Kidney epithelial cell (primary cell): ENCODE measurements around the gene MIER3. TPM values are rescaled to one million over a fixed set of nuclear protein-coding genes. Genes with fewer than 3 reads are reported as not detected.

Experiments
- DNase-seq: peaks from one replicate; pipeline ENCODE4 v3.0.0-alpha.2; 2010; ENCODE audit warnings: low read depth
- H3K27me3 ChIP-seq: 2 replicates; pipeline ENCODE4 v1.6.0; 2011; ENCODE audit warnings: low read length; ENCODE audit not compliant: control insufficient read depth, insufficient read depth
- H3K36me3 ChIP-seq: 2 replicates; pipeline ENCODE4 v1.5.1; 2011; ENCODE audit warnings: low read length; ENCODE audit not compliant: control insufficient read depth, insufficient read depth
- H3K4me3 ChIP-seq: 2 replicates; pipeline ENCODE4 v1.5.1; 2011; ENCODE audit warnings: low read depth, mild to moderate bottlenecking, control low read depth, low read length
- CTCF ChIP-seq: IDR thresholded peaks from 2 replicates; pipeline ENCODE4 v1.5.1; 2011; ENCODE audit warnings: mild to moderate bottlenecking, moderate library complexity, low read length, control low read depth, inconsistent platforms; ENCODE audit not compliant: insufficient read depth, poor library complexity, severe bottlenecking
- total RNA-seq: library from RNA; depleted of rRNA; stranded (reverse); fragments of >200 nt; gene quantifications from 2 replicates; pipeline ENCODE4 v1.2.3, GENCODE V29; 2015

The MIER3 gene
- total RNA-seq, 1 donor from 2014 or later, result 18.1 TPM

GRCh38 chr5:56909294-56910209 lies 42.4 kb downstream of the MIER3 start, which contains the start of gene SETD9:
SETD9 (plus strand) TSS chr5:56909596; CDS start chr5:56909646, 50 bp downstream.
- Histone ChIP-seq H3K4me3 (peak within 1 kb of the TSS; percentile 72), H3K36me3 (no peaks in the 10 kb centered on the region), H3K27me3 (no peaks in the 10 kb centered on the region)
- no peak for TF ChIP-seq CTCF
- peak; percentile 85 for DNase-seq

- H3K36me3 ChIP-seq, result no peaks in the 10 kb centered on the region
- no peak for DNase-seq
- H3K27me3 ChIP-seq, result no peaks in the 10 kb centered on the region
- TF ChIP-seq CTCF, result no peak
- H3K4me3 ChIP-seq, result peak overlapping the region; percentile 72
These were observed 43.0 kb downstream of the MIER3 start for GRCh38 chr5:56908942-56909293.

GRCh38 chr5:56900858-56901578 lies 50.9 kb downstream of the MIER3 start:
- Histone ChIP-seq H3K27me3 (no peaks in the 10 kb centered on the region), H3K4me3 (no peak overlapping the region), H3K36me3 (no peaks in the 10 kb centered on the region)
- DNase-seq, result no peak
- peak; percentile 58 for TF ChIP-seq CTCF

GRCh38 chr5:56900395-56900794 lies 51.5 kb downstream of the MIER3 start:
- no peak for DNase-seq
- no peak overlapping the region for H3K4me3 ChIP-seq
- H3K27me3 ChIP-seq, result no peaks in the 10 kb centered on the region
- no peaks in the 10 kb centered on the region for H3K36me3 ChIP-seq
- TF ChIP-seq CTCF, result no peak

DNA sequence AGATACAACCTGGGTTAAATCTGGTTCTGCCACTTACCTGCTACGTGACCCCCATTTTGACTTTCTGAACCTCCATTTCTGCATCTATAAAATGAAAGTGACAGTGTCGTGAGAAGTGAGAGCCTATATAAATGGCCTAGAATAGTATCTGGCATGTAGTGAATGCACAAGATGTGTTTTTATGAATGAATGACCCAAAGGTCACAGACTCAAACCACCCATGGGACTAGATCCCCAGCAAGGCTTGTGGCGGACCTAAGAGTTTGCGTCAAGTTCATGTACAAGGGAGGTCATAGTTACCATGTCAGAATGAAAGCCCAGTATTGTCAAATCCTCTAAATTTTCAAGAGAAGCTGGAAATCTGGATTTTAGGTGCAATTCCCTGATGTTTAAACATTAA lies 53.7 kb downstream of the MIER3 start:
- H3K4me3 ChIP-seq, result no peak overlapping the region
- peaks cover 1% of the 10 kb centered on the region for H3K36me3 ChIP-seq
- no peak for TF ChIP-seq CTCF
- no peaks in the 10 kb centered on the region for H3K27me3 ChIP-seq
- DNase-seq, result no peak
